Stimulated activated CD8-positive, alpha-beta memory T cell treated with anti-CD3 and anti-CD28 coated beads, Interleukin-7, amount 100 ng/mL, for 1 hour (primary cell): ENCODE measurements around the gene PLD4.
"Not testable (repeated sequence)": the region's sequence is repeated elsewhere in the genome, so short reads cannot be mapped to it uniquely, and the experiment has no call there.

Experiments
- DNase-seq, 2 donors: peaks; one replicate each; pipeline ENCODE4 v3.0.0-alpha.2; 2020; ENCODE audit warnings: low read depth in 2 of 2

PLD4 gene

GRCh38 chr14:104924421-104925213, at the start of gene PLD4:
PLD4 (plus strand) TSS chr14:104924879; CDS start chr14:104927141, 2,262 bp downstream.
- DNase-seq = no peak

GRCh38 chr14:104875412-104875751, 49.3 kb upstream of the PLD4 start:
- DNase-seq = no peak

GRCh38 chr14:104875811-104876210, 48.9 kb upstream of the PLD4 start:
- no peak for DNase-seq

- DNase-seq = peak in 1 of 2 donors; percentile 15
Measured at GRCh38 chr14:104876251-104876699, 48.4 kb upstream of the PLD4 start.

GRCh38 chr14:104877066-104877805, 47.4 kb upstream of the PLD4 start:
- no peak for DNase-seq

- no peak for DNase-seq
Measured at GRCh38 chr14:104877806-104878550, 46.7 kb upstream of the PLD4 start.

GRCh38 chr14:104878582-104878981, 46.1 kb upstream of the PLD4 start:
- no peak for DNase-seq

GRCh38 chr14:104879201-104879982, 45.3 kb upstream of the PLD4 start:
- no peak for DNase-seq

GRCh38 chr14:104879983-104880565, 44.6 kb upstream of the PLD4 start:
- no peak for DNase-seq

- no peak for DNase-seq
Measured at GRCh38 chr14:104880584-104881210, 44.0 kb upstream of the PLD4 start.

GRCh38 chr14:104881369-104881979, 43.2 kb upstream of the PLD4 start:
- no peak for DNase-seq

- no peak for DNase-seq
Measured at GRCh38 chr14:104882325-104882973, 42.2 kb upstream of the PLD4 start.

GRCh38 chr14:104882991-104883660, 41.6 kb upstream of the PLD4 start:
- no peak for DNase-seq

GRCh38 chr14:104883681-104884361, 40.9 kb upstream of the PLD4 start:
- no peak for DNase-seq

- not testable (repeated sequence) for DNase-seq
Measured at GRCh38 chr14:104884381-104884780, 40.3 kb upstream of the PLD4 start.

- no peak for DNase-seq
Measured at GRCh38 chr14:104885031-104885972, 39.4 kb upstream of the PLD4 start.

GRCh38 chr14:104885973-104886689, 38.5 kb upstream of the PLD4 start:
- DNase-seq = no peak
